Left ventricle myocardium superior (tissue), 1 donor: Measurements from ENCODE around the gene SHISAL2B. TPM values are rescaled to one million over a fixed set of nuclear protein-coding genes. Genes with fewer than 3 reads are reported as not detected.

ENCODE experiments used
- total RNA-seq: library from RNA; stranded (reverse); fragmentation: NEBNext Ultra II Directional; extraction: Animal tissue kit (Norgen Biotek cat#: 25700); gene quantifications from one replicate; pipeline ENCODE4 v1.2.1, GENCODE V29; 2021
- donor health status: DM: no; HTN: yes; CAD: no; lungs with severe emphysema.

The SHISAL2B gene
- total RNA-seq, 1 donor from 2014 or later: not detected

Other genes starting within 250 kb of the SHISAL2B start
- 6.4 TPM for gene RGS7BP, start 184.5 kb upstream of the SHISAL2B start, total RNA-seq
- gene SREK1IP1, start 78.2 kb downstream of the SHISAL2B start, total RNA-seq: 13.7 TPM
- 27.9 TPM for gene CWC27, start 78.4 kb downstream of the SHISAL2B start, total RNA-seq